Neuronal stem cell (in vitro differentiated cells): ENCODE measurements around the gene NREP.

ENCODE experiments used
- DNase-seq: peaks from one replicate; pipeline ENCODE4 v3.0.0-alpha.2; 2013; ENCODE audit warnings: low spot score
- H2AFZ ChIP-seq: one replicate; pipeline ENCODE4 v1.6.1; 2013; ENCODE audit warnings: mild to moderate bottlenecking, low read length, inconsistent platforms
- H2AK5ac ChIP-seq: 2 replicates; pipeline ENCODE4 v1.6.1; 2013; ENCODE audit warnings: low read depth, mild to moderate bottlenecking, inconsistent platforms, low read length, moderate library complexity, mixed read lengths
- H2BK120ac ChIP-seq: 2 replicates; pipeline ENCODE4 v1.6.1; 2013; ENCODE audit warnings: low read depth, mild to moderate bottlenecking, inconsistent platforms, low read length, moderate library complexity, mixed read lengths
- H2BK12ac ChIP-seq: one replicate; pipeline ENCODE4 v1.6.1; 2013; ENCODE audit warnings: low read length, inconsistent platforms
- H2BK15ac ChIP-seq: 2 replicates; pipeline ENCODE4 v1.6.1; 2013; ENCODE audit warnings: mild to moderate bottlenecking, low read length, inconsistent platforms, mixed read lengths
- H2BK5ac ChIP-seq: one replicate; pipeline ENCODE4 v1.6.1; 2013; ENCODE audit warnings: inconsistent platforms, mild to moderate bottlenecking, low read length, moderate library complexity
- H3K14ac ChIP-seq: one replicate; pipeline ENCODE4 v1.6.1; 2013; ENCODE audit warnings: low read length, inconsistent platforms
- H3K18ac ChIP-seq: 2 replicates; pipeline ENCODE4 v1.6.1; 2013; ENCODE audit warnings: low read length, inconsistent platforms
- H3K23ac ChIP-seq: 2 replicates; pipeline ENCODE4 v1.6.1; 2013; ENCODE audit warnings: low read depth, mild to moderate bottlenecking, mixed read lengths, low read length, inconsistent platforms; ENCODE audit not compliant: poor library complexity
- H3K27ac ChIP-seq: replicated peaks from 3 replicates; pipeline ENCODE4 v1.5.1; 2013; ENCODE audit warnings: low read length, inconsistent platforms
- H3K27me3 ChIP-seq, 3 experiments: 2 replicates each; pipeline ENCODE4 v1.6.1; 2013; ENCODE audit warnings: low read length in 3 of 3, mild to moderate bottlenecking in 2 of 3, inconsistent platforms in 1 of 3, low read depth in 1 of 3, mixed read lengths in 1 of 3, moderate library complexity in 1 of 3; ENCODE audit not compliant: control insufficient read depth in 3 of 3, insufficient read depth in 3 of 3
- H3K36me3 ChIP-seq, 2 donors: replicated peaks in 1 of 2; 2 replicates each; pipeline ENCODE4 v1.6.1; 2013; ENCODE audit warnings: low read length in 2 of 2; ENCODE audit not compliant: control insufficient read depth in 2 of 2, insufficient read depth in 2 of 2
- H3K4ac ChIP-seq: 2 replicates; pipeline ENCODE4 v1.6.1; 2013; ENCODE audit warnings: inconsistent platforms, mild to moderate bottlenecking, low read length, moderate library complexity
- H3K4me1 ChIP-seq, 2 donors: 1 replicate in 1 of 2; 2 replicates in 1 of 2; pipeline ENCODE4 v1.6.1; 2013; ENCODE audit warnings: low read length in 2 of 2, low read depth in 1 of 2; ENCODE audit not compliant: control insufficient read depth in 2 of 2, insufficient read depth in 1 of 2
- H3K4me2 ChIP-seq: one replicate; pipeline ENCODE4 v1.6.1; 2013; ENCODE audit warnings: mild to moderate bottlenecking, low read length, inconsistent platforms; ENCODE audit not compliant: insufficient read depth, poor library complexity, severe bottlenecking
- H3K4me3 ChIP-seq, 2 donors: 2 replicates each; pipeline ENCODE4 v1.5.1; 2013; ENCODE audit warnings: low read length in 2 of 2, mild to moderate bottlenecking in 2 of 2, inconsistent platforms in 1 of 2, moderate library complexity in 1 of 2
- H3K79me1 ChIP-seq: one replicate; pipeline ENCODE4 v1.6.1; 2013; ENCODE audit warnings: low read depth, mild to moderate bottlenecking, inconsistent platforms, low read length, moderate library complexity
- H3K9ac ChIP-seq: one replicate; pipeline ENCODE4 v1.6.1; 2013; ENCODE audit warnings: mild to moderate bottlenecking, low read depth, low read length, inconsistent platforms; ENCODE audit not compliant: poor library complexity
- H3K9me3 ChIP-seq, 2 donors: replicated peaks in 1 of 2; 2 replicates each; pipeline versions ENCODE3 to v1.6.1; 2013; ENCODE audit warnings: low read length in 2 of 2, mild to moderate bottlenecking in 2 of 2, inconsistent platforms in 1 of 2, low read depth in 1 of 2, mixed read lengths in 1 of 2, moderate library complexity in 1 of 2; ENCODE audit not compliant: control insufficient read depth in 2 of 2, insufficient read depth in 1 of 2
- H4K8ac ChIP-seq: one replicate; pipeline ENCODE4 v1.6.1; 2013; ENCODE audit warnings: low read depth, mild to moderate bottlenecking, inconsistent platforms, low read length, moderate library complexity
- H4K91ac ChIP-seq: one replicate; pipeline ENCODE4 v1.6.1; 2013; ENCODE audit warnings: low read length, low read depth, mild to moderate bottlenecking, inconsistent platforms; ENCODE audit not compliant: poor library complexity
- WGBS, 2 donors: extraction: QIAGEN DNeasy Blood & Tissue Kit; methylation state at CpG; one replicate each; pipeline ENCODE4 v1.1.7; 2013; ENCODE audit warnings: missing lambda C conversion rate in 2 of 2, mixed read lengths in 1 of 2; ENCODE audit not compliant: insufficient read length in 2 of 2, insufficient replicate concordance in 1 of 2; ENCODE audit errors: extremely low coverage in 2 of 2; 5-methylcytosine and 5-hydroxymethylcytosine counted together

Gene NREP

DNA sequence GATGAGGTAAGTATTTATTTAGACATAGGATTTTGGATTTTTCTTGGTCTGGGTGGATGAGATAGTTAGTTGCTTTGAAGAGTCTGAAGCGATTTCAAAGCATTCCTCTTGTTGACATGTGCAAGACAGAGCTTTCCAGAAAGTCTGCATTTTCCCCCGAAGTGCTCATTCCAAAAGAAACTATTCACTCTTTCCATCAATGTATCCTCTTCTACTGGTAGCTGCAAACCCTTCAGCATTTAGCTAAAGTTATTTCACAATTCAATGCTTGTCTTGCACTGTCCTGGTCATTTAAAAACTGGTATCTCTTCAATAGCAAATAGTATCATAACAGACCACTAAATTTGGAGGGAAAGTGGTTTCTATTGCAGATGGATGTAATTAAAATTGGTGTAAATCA is 13.0 kb downstream of the NREP start:
- peaks cover 5% of the 10 kb centered on the region for H3K79me1 ChIP-seq
- no peak overlapping the region for H2BK12ac ChIP-seq
- no peaks in the 10 kb centered on the region for H3K27me3 ChIP-seq
- H3K36me3 ChIP-seq = peaks cover 2 to 77% of the 10 kb centered on the region in 2 donors
- no peak overlapping the region for H3K27ac ChIP-seq
- no peak overlapping the region for H2BK120ac ChIP-seq
- H2AFZ ChIP-seq = no peak overlapping the region
- H2AK5ac ChIP-seq = no peak overlapping the region
- no CpG with 5 or more reads among the region's 2 CpGs for WGBS, 2 donors
- H4K91ac ChIP-seq = no peak overlapping the region
- H3K9me3 ChIP-seq = peaks cover 0 to 23% of the 10 kb centered on the region in 2 donors
- no peak for DNase-seq
- H3K4ac ChIP-seq = no peak overlapping the region
- H3K4me2 ChIP-seq = no peak overlapping the region
- H4K8ac ChIP-seq = no peak overlapping the region
- H3K18ac ChIP-seq = no peak overlapping the region
- no peak overlapping the region for H3K14ac ChIP-seq
- H3K23ac ChIP-seq = no peak overlapping the region
- H3K9ac ChIP-seq = no peak overlapping the region
- H3K4me3 ChIP-seq = no peak overlapping the region
- H2BK15ac ChIP-seq = no peak overlapping the region
- no peak overlapping the region for H2BK5ac ChIP-seq
- H3K4me1 ChIP-seq = peaks cover 13 to 37% of the 10 kb centered on the region in 2 donors

DNA sequence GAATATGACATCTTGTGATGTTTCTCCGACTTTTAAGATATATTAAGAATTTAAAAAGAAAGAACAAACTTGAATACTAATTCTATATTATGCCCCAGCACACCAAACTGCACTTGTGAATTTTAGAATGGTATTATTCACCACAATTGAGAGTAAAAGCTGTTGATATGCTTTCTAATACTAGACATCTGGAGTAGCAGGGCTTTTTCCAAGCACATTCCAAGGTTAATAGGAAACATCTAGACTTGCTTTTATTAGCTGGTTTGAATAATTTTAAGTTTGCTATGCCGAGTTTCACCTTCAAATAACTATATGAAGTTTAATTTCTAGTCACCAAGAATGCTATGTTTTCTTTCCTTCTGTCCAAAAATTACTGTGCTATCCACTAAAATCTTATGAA is 13.5 kb downstream of the NREP start:
- H2AK5ac ChIP-seq = no peak overlapping the region
- H4K91ac ChIP-seq = no peak overlapping the region
- H2BK5ac ChIP-seq = no peak overlapping the region
- no peak for DNase-seq
- no peak overlapping the region for H3K23ac ChIP-seq
- H3K14ac ChIP-seq = no peak overlapping the region
- no peak overlapping the region for H3K4me3 ChIP-seq
- H2BK12ac ChIP-seq = no peak overlapping the region
- no peak overlapping the region for H3K9ac ChIP-seq
- no peak overlapping the region for H4K8ac ChIP-seq
- H2AFZ ChIP-seq = no peak overlapping the region
- peaks cover 2 to 76% of the 10 kb centered on the region in 2 donors for H3K36me3 ChIP-seq
- no peak overlapping the region for H2BK15ac ChIP-seq
- H3K4me2 ChIP-seq = no peak overlapping the region
- H3K18ac ChIP-seq = no peak overlapping the region
- WGBS, 2 donors = no CpG with 5 or more reads among the region's 2 CpGs
- H3K27ac ChIP-seq = no peak overlapping the region
- no peak overlapping the region for H2BK120ac ChIP-seq
- H3K27me3 ChIP-seq = no peaks in the 10 kb centered on the region
- H3K9me3 ChIP-seq = peaks cover 0 to 21% of the 10 kb centered on the region in 2 donors
- no peak overlapping the region for H3K4ac ChIP-seq
- H3K4me1 ChIP-seq = peaks cover 14 to 37% of the 10 kb centered on the region in 2 donors
- H3K79me1 ChIP-seq = peaks cover 5% of the 10 kb centered on the region

DNA sequence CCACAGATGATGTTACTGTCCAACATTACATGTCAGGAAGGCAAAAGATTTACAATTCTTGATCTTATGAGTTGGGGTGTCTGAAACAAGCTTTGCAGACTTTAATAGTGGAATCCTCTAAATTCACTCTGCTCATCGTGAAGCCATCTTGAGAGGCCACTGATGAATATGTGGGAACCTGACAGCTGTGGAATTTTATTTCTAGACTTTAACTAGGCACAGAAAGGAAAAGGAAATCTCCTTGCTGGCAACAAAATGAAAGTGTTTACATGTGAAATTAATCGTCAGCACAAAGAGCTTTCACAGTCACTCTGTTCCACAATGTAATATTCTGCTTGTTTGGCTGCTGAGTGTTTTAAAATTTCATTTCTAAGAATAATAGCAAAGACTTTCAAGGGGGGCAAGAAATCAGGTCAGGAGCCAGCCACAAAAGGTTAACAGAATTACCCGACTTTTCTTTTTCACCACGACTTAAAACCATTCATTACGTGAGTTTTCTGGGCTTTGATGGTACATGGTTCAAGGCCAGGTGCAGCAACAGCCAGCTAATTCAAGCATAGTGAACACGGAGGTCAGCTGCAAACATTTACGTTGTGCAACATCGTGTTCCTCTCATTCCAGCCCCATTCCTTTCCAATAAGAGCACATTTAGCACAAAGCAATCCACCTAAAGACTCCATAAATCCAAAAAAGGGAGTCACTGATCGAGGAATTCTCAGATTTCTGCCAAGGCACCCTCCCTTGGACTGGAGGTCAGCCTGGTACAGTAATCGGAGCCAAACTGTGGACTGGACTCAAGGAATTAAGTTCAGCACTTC is 14.6 kb downstream of the NREP start:
- Histone ChIP-seq H2BK120ac (no peak overlapping the region), H4K8ac (no peak overlapping the region)
- DNase-seq = no peak

DNA sequence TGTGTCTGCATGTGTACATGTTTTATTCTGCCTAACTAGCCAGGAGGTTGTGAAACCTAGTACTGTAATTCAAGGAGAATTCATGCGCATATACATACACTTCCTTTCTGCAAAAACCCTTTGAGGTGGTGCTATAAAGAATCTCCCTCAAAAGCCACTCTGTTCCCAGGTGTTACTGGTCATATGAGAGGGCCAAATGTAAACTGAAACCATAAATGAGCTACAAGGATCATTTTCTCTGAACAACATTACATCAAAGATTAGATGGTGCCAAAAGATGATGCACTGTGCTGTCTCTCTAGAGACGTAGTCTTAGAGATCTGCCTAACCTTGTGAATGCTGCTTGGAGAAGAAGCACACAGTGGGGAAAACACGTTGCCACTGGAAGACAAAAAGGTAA is 15.7 kb downstream of the NREP start:
- Histone ChIP-seq H4K91ac (no peak overlapping the region), H3K4ac (no peak overlapping the region), H4K8ac (no peak overlapping the region), H3K36me3 (peaks cover 2 to 78% of the 10 kb centered on the region in 2 donors), H3K9ac (no peak overlapping the region), H2BK15ac (no peak overlapping the region), H2AFZ (no peak overlapping the region), H3K4me3 (no peak overlapping the region), H2BK5ac (no peak overlapping the region), H3K27ac (no peak overlapping the region), H3K4me1 (peaks cover 17 to 37% of the 10 kb centered on the region in 2 donors), H3K9me3 (peaks cover 0 to 8% of the 10 kb centered on the region in 2 donors), H2BK12ac (no peak overlapping the region), H3K14ac (no peak overlapping the region), H3K27me3 (no peaks in the 10 kb centered on the region), H2BK120ac (no peak overlapping the region), H3K79me1 (peaks cover 3% of the 10 kb centered on the region), H3K23ac (no peak overlapping the region), H2AK5ac (no peak overlapping the region), H3K18ac (no peak overlapping the region), H3K4me2 (no peak overlapping the region)
- no CpG with 5 or more reads among the region's 3 CpGs for WGBS, 2 donors
- no peak for DNase-seq

More for the DNA sequence above, 14.6 kb downstream of the NREP start:
- WGBS, 2 donors = no CpG with 5 or more reads among the region's 10 CpGs
- Histone ChIP-seq H3K14ac (no peak overlapping the region), H3K23ac (no peak overlapping the region), H3K4me3 (no peak overlapping the region), H3K27ac (no peak overlapping the region), H3K79me1 (peaks cover 3% of the 10 kb centered on the region), H2AFZ (no peak overlapping the region), H2BK12ac (no peak overlapping the region), H3K4me1 (peaks cover 17 to 37% of the 10 kb centered on the region in 2 donors), H3K4me2 (no peak overlapping the region), H2BK15ac (no peak overlapping the region), H3K27me3 (no peaks in the 10 kb centered on the region), H3K9ac (no peak overlapping the region), H3K9me3 (peaks cover 0 to 15% of the 10 kb centered on the region in 2 donors), H2AK5ac (no peak overlapping the region), H2BK5ac (no peak overlapping the region), H3K4ac (no peak overlapping the region), H4K91ac (no peak overlapping the region), H3K36me3 (peaks cover 2 to 76% of the 10 kb centered on the region in 2 donors), H3K18ac (no peak overlapping the region)
